ENCODE data around the gene ATAD3A. TPM values are rescaled to one million over a fixed set of nuclear protein-coding genes. Genes with fewer than 3 reads are reported as not detected.
"Not testable (repeated sequence)": the region's sequence is repeated elsewhere in the genome, so short reads cannot be mapped to it uniquely, and the experiment has no call there.

ATAD3A gene
- total RNA-seq, 2 experiments from 2014 or later, result 31.9 to 32.3 TPM

DNA sequence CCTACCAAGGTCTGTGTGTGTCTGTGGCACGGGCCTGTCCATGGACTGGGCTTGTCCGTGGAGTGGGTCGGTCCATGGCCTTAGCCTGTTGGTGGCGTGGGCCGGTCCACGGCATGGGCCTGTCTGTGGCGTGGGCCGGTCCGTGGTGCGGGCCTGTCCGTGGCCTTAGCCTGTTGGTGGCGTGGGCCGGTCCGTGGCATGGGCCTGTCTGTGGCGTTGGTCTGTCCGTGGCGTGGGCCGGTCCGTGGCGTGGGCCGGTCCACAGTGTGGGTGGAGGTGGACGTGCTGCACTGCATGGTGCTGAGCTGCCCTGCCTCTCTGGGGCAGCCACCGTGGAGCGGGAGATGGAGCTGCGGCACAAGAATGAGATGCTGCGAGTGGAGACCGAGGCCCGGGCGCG lies 30.2 kb upstream of the ATAD3A start:
- DNase-seq, H3K27ac Mint-ChIP-seq, H3K4me3 Mint-ChIP-seq, CTCF ChIA-PET, H3K27me3 Mint-ChIP-seq, H3K4me1 Mint-ChIP-seq, POLR2A ChIA-PET, H3K9me3 Mint-ChIP-seq: not testable (repeated sequence)
- peaks cover 26% of the 10 kb centered on the region for H3K36me3 Mint-ChIP-seq (ENCODE audit: low read depth)

DNA sequence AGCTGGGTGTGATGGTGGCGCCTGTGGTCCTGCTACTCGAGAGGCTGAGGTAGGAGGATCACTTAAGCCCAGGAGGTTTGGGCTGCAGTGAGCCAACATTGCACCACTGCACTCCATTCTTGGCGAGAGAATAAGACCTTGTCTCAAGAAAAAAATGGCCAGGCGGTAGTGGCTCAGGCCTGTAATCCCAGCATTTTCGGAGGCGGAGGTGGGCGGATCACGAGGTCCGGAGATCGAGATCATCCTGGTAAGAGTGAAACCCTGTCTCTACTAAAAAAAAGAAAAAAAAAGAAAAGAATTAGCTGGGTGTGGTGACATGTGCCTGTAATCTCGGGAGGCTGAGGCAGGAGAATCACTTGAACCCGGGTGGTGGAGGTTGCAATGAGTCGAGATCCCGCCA lies 29.1 kb upstream of the ATAD3A start:
- H3K9me3 Mint-ChIP-seq, result no peaks in the 10 kb centered on the region
- ChIA-PET CTCF (no interaction called here), POLR2A (no interaction called here)
- no peak for DNase-seq
- H3K36me3 Mint-ChIP-seq (ENCODE audit: low read depth), result peaks cover 24% of the 10 kb centered on the region
- no peaks in the 10 kb centered on the region for H3K27me3 Mint-ChIP-seq
- no peak overlapping the region for H3K4me3 Mint-ChIP-seq
- no peak overlapping the region for H3K27ac Mint-ChIP-seq
- H3K4me1 Mint-ChIP-seq, result no peaks in the 10 kb centered on the region

- Mint-ChIP-seq H3K27me3 (no peaks in the 10 kb centered on the region), H3K4me3 (no peak overlapping the region), H3K27ac (no peak overlapping the region), H3K4me1 (no peaks in the 10 kb centered on the region), H3K9me3 (no peaks in the 10 kb centered on the region), H3K36me3 (ENCODE audit: low read depth) (peaks cover 28% of the 10 kb centered on the region)
- CTCF ChIA-PET, result no interaction called here
- POLR2A ChIA-PET, result no interaction called here
- no peak for DNase-seq
These were observed 28.2 kb upstream of the ATAD3A start for GRCh38 chr1:1483714-1484113.

DNA sequence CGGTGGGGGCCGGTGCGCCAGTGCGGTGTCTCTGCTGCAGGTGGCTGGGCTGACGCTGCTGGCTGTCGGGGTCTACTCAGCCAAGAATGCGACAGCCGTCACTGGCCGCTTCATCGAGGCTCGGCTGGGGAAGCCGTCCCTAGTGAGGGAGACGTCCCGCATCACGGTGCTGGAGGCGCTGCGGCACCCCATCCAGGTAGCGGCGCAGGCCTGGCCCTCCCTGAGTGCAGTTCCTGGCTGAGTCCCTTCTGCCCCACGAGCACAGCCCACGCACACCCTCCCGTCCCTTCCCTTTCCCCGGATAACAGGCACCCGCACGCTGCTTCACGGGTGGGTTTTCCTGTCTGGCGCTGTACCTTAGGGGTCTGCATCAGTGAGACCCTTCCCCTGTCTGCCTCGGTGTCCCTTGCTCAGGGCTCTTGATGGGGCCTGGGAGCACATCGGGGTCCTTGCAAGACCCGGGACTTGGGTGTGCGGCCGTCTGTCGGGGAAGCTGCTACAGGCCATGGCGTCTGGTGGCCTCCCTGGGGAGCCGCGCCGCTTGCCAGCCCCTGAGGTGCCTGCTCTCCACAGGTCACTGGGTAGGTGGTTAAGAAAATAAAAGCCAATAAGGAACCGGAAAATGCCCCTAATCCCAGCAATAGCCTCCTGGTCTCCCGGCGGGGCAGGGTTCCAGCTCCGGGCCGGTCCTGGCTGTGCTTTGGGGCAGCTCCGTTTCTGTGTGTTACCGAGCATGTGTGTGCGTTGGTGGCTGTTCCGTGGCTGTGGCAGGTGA lies 26.8 kb upstream of the ATAD3A start:
- H3K4me1 Mint-ChIP-seq, CTCF ChIA-PET, POLR2A ChIA-PET, DNase-seq, H3K27me3 Mint-ChIP-seq, H3K9me3 Mint-ChIP-seq, H3K4me3 Mint-ChIP-seq, H3K27ac Mint-ChIP-seq: not testable (repeated sequence)
- H3K36me3 Mint-ChIP-seq (ENCODE audit: low read depth), result peaks cover 29% of the 10 kb centered on the region

GRCh38 chr1:1485755-1486317 lies 26.1 kb upstream of the ATAD3A start:
- H3K9me3 Mint-ChIP-seq, POLR2A ChIA-PET, H3K4me3 Mint-ChIP-seq, H3K4me1 Mint-ChIP-seq, H3K27me3 Mint-ChIP-seq, DNase-seq, H3K27ac Mint-ChIP-seq, CTCF ChIA-PET: not testable (repeated sequence)
- peaks cover 31% of the 10 kb centered on the region for H3K36me3 Mint-ChIP-seq (ENCODE audit: low read depth)

GRCh38 chr1:1487701-1488100 lies 24.3 kb upstream of the ATAD3A start:
- peaks cover 37% of the 10 kb centered on the region for H3K36me3 Mint-ChIP-seq (ENCODE audit: low read depth)
- no peaks in the 10 kb centered on the region for H3K9me3 Mint-ChIP-seq
- no peak overlapping the region for H3K4me3 Mint-ChIP-seq
- no peak for DNase-seq
- no peak overlapping the region for H3K27ac Mint-ChIP-seq
- no peaks in the 10 kb centered on the region for H3K4me1 Mint-ChIP-seq
- CTCF ChIA-PET, result no interaction called here
- POLR2A ChIA-PET, result no interaction called here
- H3K27me3 Mint-ChIP-seq, result no peaks in the 10 kb centered on the region

DNA sequence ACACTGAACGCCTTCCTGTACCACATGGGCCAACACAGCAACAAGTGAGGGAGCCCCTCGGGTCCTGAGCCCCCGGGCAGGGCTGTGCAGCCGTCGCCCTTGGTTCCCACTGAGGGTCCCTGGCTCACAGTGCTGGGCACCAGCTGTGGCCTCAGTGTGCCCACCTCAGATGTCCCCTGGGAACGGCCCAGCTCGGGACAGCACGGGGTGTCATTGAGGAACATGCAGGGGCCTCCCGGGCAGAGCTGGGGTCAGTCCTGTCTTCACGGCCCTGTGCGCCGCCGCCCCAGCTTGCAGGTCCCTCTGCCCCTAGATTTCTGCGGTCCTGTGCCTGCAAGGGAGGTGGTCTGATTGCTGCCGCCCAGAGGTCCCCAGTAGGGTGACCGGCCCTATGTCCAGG lies 22.7 kb upstream of the ATAD3A start:
- POLR2A ChIA-PET, result no interaction called here

GRCh38 chr1:1489861-1490260 lies 22.1 kb upstream of the ATAD3A start:
- no peak for DNase-seq
- no peaks in the 10 kb centered on the region for H3K4me1 Mint-ChIP-seq
- no peak overlapping the region for H3K27ac Mint-ChIP-seq
- H3K27me3 Mint-ChIP-seq, result no peaks in the 10 kb centered on the region
- H3K4me3 Mint-ChIP-seq, result no peak overlapping the region
- H3K9me3 Mint-ChIP-seq, result peaks cover 7% of the 10 kb centered on the region
- CTCF ChIA-PET, result no interaction called here
- peaks cover 47% of the 10 kb centered on the region for H3K36me3 Mint-ChIP-seq (ENCODE audit: low read depth)
- POLR2A ChIA-PET, result no interaction called here

More for the DNA sequence above, 22.7 kb upstream of the ATAD3A start:
- H3K27ac Mint-ChIP-seq, result peak overlapping the region; percentile 46
- CTCF ChIA-PET, result no interaction called here
- no peaks in the 10 kb centered on the region for H3K4me1 Mint-ChIP-seq
- peaks cover 7% of the 10 kb centered on the region for H3K9me3 Mint-ChIP-seq
- no peaks in the 10 kb centered on the region for H3K27me3 Mint-ChIP-seq
- no peak for DNase-seq
- H3K36me3 Mint-ChIP-seq (ENCODE audit: low read depth), result peaks cover 47% of the 10 kb centered on the region
- H3K4me3 Mint-ChIP-seq, result no peak overlapping the region

DNA sequence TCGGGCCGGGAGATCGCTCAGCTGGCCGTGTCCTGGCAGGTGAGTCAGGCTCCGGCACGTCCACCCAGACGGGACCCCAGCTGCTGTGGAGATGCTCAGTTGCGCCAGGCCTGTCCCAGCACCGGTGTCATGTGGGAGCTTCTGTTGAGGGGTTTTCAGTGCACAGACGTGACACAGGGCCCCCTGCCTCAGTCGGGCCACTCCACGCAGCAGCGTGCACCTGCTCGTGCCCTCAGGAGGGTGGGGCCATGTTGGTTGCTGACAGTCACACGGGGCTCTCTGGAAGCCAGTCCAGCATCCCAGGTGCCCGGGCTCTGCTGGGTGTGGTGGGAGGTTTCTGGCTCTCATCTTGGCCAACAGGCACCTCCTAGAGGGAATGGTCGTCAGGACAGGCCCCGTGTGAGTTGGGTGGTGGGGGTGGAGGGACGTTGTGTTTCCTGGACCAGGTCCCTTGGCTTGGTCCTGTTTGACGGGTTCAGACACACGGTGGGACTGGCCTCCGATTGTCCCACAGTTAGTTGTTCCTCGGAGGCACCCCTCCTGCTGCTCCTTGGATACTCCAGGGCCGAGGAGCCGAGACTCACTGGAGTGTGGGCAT lies 21.2 kb upstream of the ATAD3A start:
- ChIA-PET POLR2A (no interaction called here), CTCF (no interaction called here)
- Mint-ChIP-seq H3K4me1 (no peaks in the 10 kb centered on the region), H3K9me3 (peaks cover 7% of the 10 kb centered on the region), H3K27me3 (no peaks in the 10 kb centered on the region), H3K36me3 (ENCODE audit: low read depth) (peaks cover 47% of the 10 kb centered on the region), H3K4me3 (no peak overlapping the region), H3K27ac (no peak overlapping the region)
- DNase-seq, result no peak

DNA sequence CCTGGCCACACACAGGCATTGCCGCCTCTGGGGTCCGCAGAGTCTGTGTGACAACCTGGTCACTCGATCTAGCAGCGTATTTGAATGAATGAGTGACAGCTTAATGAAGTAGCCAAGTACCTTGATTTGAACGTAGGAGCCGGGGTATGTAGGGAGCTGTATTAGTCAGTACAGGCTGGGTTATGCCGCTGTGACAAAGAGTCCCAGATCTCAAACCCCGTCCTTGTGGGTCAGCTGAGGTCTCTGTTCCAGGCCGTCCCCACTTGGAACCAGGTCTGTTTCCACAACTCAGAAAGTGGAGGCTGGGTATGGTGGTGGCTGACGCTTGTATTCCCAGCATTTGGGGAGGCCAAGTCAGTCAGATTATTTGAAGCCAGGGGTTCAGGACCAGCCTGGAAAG lies 20.4 kb upstream of the ATAD3A start:
- peaks cover 7% of the 10 kb centered on the region for H3K9me3 Mint-ChIP-seq
- H3K4me3 Mint-ChIP-seq, result no peak overlapping the region
- no peaks in the 10 kb centered on the region for H3K4me1 Mint-ChIP-seq
- H3K27me3 Mint-ChIP-seq, result no peaks in the 10 kb centered on the region
- POLR2A ChIA-PET, result no interaction called here
- no peak overlapping the region for H3K27ac Mint-ChIP-seq
- H3K36me3 Mint-ChIP-seq (ENCODE audit: low read depth), result peaks cover 47% of the 10 kb centered on the region
- CTCF ChIA-PET, result no interaction called here
- no peak for DNase-seq

DNA sequence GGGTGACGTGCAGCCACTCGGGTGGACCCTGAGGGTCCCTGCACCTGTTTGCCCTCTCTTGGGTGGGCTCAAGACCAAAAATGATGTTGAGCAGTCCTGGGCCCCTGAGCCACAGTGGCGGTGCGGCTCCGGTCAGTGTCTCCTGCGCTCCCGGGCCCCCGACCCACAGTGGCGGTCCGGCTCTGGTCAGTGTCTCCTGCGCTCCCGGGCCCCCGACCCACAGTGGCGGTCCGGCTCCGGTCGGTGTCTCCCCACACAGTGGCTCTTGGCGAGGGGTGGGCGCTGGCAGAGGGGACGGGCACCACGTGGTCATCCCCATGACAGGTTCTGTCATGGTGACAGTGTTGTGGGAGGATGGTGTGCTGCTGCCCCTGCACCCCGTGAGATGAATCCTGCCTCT lies 17.7 kb upstream of the ATAD3A start:
- POLR2A ChIA-PET, H3K4me3 Mint-ChIP-seq, DNase-seq, H3K9me3 Mint-ChIP-seq, H3K4me1 Mint-ChIP-seq, H3K27me3 Mint-ChIP-seq, H3K27ac Mint-ChIP-seq: not testable (repeated sequence)
- peaks cover 33% of the 10 kb centered on the region for H3K36me3 Mint-ChIP-seq (ENCODE audit: low read depth)
- CTCF ChIA-PET, result interaction anchor here (1.1 kb wide), 1 partner anchor 10 kb away, joined by 3 read pairs; no protein-coding TSS in a partner anchor

DNA sequence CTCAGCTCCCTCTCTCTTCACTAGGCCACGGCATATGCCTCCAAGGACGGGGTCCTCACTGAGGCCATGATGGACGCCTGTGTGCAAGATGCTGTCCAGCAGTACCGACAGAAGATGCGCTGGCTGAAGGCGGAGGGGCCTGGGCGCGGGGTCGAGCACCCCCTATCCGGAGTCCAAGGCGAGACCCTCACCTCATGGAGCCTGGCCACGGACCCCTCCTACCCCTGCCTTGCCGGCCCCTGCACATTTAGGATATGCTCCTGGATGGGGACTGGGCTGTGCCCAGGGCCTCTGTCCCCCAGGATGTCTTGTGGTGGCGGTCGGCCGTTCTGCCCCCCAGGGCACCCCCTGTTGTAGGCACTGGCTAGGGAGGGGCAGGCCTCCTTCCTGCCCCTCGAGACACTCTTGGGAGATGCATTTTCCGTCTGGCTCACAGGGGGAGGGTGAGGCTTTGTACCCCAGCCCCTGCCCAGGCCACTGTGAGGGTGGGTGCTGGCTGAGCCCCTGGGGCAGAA lies 16.4 kb upstream of the ATAD3A start:
- DNase-seq, H3K4me3 Mint-ChIP-seq, POLR2A ChIA-PET, H3K27ac Mint-ChIP-seq, H3K9me3 Mint-ChIP-seq, H3K4me1 Mint-ChIP-seq, H3K27me3 Mint-ChIP-seq: not testable (repeated sequence)
- peaks cover 24% of the 10 kb centered on the region for H3K36me3 Mint-ChIP-seq (ENCODE audit: low read depth)
- CTCF ChIA-PET, result interaction anchor here (0.5 kb wide), 1 partner anchor 462 kb away, joined by 3 read pairs; no protein-coding TSS in a partner anchor

- peak overlapping the region; percentile 49 for H3K4me3 Mint-ChIP-seq
- H3K36me3 Mint-ChIP-seq (ENCODE audit: low read depth); H3K9me3 Mint-ChIP-seq; H3K27me3 Mint-ChIP-seq; POLR2A ChIA-PET: not testable (repeated sequence)
- peak overlapping the region; percentile 87 for H3K27ac Mint-ChIP-seq
- CTCF ChIA-PET, result interaction anchor here (0.6 to 1.7 kb wide), 10 partner anchors 11 to 486 kb away, joined by 3 to 6 read pairs (median 4); partner anchors contain the start of gene AURKAIP1
- peak; percentile 81 for DNase-seq
- peaks cover 15% of the 10 kb centered on the region for H3K4me1 Mint-ChIP-seq
These were observed 7.1 kb upstream of the ATAD3A start for GRCh38 chr1:1504777-1505365.
